ENCODE results near the gene PGBD1. TPM values are rescaled to one million over a fixed set of nuclear protein-coding genes. Genes with fewer than 3 reads are reported as not detected.

The PGBD1 gene
- total and polyA plus RNA-seq, 4 donors: 9.7 to 15.7 (median 12.7) TPM

DNA sequence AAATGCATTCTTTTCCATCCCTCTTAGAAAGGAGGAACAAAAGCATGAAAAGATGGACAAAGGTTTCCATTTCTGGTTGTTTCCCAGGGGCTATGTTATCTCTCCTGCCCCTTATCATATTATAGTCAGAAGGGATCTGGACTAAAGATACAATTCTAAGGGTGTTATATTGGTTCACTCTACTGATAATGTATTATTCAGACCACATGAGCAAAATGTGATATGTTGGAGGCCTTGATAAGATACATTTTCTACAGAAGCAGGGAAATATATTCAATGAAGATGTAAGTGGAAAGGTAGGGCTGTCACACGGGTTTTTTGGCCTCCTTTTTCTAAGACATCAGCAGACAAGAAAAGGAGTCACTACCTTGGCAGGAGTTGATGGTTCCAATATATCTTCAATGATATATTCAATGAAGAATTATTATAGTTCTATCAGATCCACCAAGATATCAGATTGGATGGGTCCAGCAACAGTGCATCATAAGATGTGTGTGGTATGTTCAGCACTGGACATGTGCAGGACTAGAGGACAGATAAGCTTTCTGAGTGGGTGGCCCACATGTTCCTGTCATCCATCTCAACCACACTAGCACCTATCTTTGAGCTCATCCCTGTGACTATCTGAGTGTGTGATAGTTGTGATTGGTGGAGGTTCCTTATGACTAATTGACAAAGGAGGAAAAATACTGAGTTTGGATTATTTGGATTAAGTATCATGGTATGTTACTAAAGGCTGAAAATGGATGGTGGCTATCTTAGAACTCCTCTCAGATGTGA is 62.7 kb downstream of the PGBD1 start:
- no peak overlapping the region for H3K4me3 ChIP-seq (ENCODE audit: low read depth, low read length)
- H3K9me3 ChIP-seq (ENCODE audit: control insufficient read depth, insufficient read depth, low read length): no peaks in the 10 kb centered on the region
- peaks cover 10% of the 10 kb centered on the region for H3K27me3 ChIP-seq (ENCODE audit: control insufficient read depth, insufficient read depth, low read length)
- no peaks in the 10 kb centered on the region for H3K36me3 ChIP-seq (ENCODE audit: control insufficient read depth, insufficient read depth, low read length)
- no peaks in the 10 kb centered on the region for H3K4me1 ChIP-seq (ENCODE audit: control insufficient read depth, insufficient read depth, low read length)
- no peak overlapping the region for H3K27ac ChIP-seq (ENCODE audit: low read depth, low read length)
- no CpG with 5 or more reads among the region's 1 CpG for WGBS (ENCODE audit: insufficient coverage)
- no peak for DNase-seq (ENCODE audit: low read depth in 4 of 6, low spot score in 6 of 6)

DNA sequence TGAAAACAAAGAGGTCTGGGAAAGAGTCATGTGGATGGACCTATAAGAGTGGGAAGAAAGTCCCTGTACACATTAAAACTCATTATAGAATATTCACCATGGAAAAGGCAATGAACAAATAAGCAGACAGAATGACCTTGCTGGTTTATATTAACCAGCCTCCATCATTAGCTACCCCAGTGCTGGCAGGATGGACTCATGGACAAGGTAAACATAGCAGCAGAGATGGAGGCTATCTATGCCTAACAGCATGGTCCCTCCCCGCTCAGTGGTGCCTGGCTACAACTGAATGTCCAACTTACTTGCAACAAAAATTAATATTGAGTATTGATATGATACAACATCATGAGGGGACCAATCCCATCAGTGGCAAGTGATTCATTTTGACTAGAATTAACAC is 63.8 kb downstream of the PGBD1 start:
- Histone ChIP-seq H3K27ac (ENCODE audit: low read depth, low read length) (no peak overlapping the region), H3K27me3 (ENCODE audit: control insufficient read depth, insufficient read depth, low read length) (peaks cover 10% of the 10 kb centered on the region), H3K9me3 (ENCODE audit: control insufficient read depth, insufficient read depth, low read length) (no peaks in the 10 kb centered on the region), H3K4me1 (ENCODE audit: control insufficient read depth, insufficient read depth, low read length) (no peaks in the 10 kb centered on the region), H3K4me3 (ENCODE audit: low read depth, low read length) (no peak overlapping the region), H3K36me3 (ENCODE audit: control insufficient read depth, insufficient read depth, low read length) (no peaks in the 10 kb centered on the region)
- no peak for DNase-seq (ENCODE audit: low read depth in 4 of 6, low spot score in 6 of 6)
- no CpG with 5 or more reads among the region's 1 CpG for WGBS (ENCODE audit: insufficient coverage)

DNA sequence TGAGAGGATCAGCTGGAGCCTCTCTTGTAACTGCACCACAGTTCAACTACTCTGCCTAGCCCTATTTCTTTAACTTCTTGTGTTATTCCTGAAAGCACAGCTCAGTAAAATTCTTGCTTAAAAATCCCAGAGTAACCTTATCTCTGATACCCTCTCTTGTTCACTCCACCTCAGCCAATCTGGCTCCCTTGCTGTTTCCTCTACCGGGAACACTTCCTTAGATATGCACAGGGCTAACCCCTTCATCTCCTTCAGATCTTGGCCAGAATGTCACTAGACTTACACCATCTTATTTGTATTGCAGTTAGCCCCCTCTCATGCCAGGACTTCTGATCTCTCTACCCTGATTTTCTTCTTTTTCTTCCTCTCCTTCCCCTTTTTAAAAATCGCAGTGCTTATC is 65.7 kb downstream of the PGBD1 start:
- Histone ChIP-seq H3K36me3 (ENCODE audit: control insufficient read depth, insufficient read depth, low read length) (no peaks in the 10 kb centered on the region), H3K9me3 (ENCODE audit: control insufficient read depth, insufficient read depth, low read length) (no peaks in the 10 kb centered on the region), H3K27ac (ENCODE audit: low read depth, low read length) (no peak overlapping the region), H3K4me1 (ENCODE audit: control insufficient read depth, insufficient read depth, low read length) (no peaks in the 10 kb centered on the region), H3K27me3 (ENCODE audit: control insufficient read depth, insufficient read depth, low read length) (peaks cover 10% of the 10 kb centered on the region), H3K4me3 (ENCODE audit: low read depth, low read length) (no peak overlapping the region)
- no peak for DNase-seq (ENCODE audit: low read depth in 4 of 6, low spot score in 6 of 6)
- WGBS (ENCODE audit: insufficient coverage): 0% methylated on average over 1 of the region's 2 CpGs

DNA sequence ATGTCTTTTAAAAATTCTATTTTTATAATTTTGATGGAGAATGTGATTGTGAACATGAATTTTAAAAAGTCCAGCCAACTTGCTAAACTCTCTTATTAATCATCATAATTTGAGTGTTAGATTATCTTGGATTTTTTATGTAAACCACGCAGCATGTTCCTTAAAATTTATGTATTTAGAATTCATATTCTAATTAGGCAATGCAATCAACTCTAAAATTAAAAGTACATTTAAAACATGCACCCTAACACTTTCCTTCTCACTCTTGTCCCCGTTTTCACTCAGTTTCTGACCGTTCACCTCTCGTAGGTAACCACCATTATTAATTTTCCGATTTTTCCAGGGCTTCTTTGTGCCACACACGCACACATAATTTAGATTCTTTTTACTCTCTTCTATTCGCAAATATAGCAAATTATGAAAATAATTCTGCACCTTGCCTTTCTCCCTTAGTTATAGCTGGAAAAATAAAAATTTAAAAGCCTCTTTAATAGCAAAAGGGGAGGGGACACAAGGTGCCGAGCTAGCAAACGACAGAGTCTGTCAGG is 68.0 kb downstream of the PGBD1 start:
- Histone ChIP-seq H3K36me3 (ENCODE audit: control insufficient read depth, insufficient read depth, low read length) (peaks cover 4% of the 10 kb centered on the region), H3K4me3 (ENCODE audit: low read depth, low read length) (peak overlapping the region; percentile 82), H3K27me3 (ENCODE audit: control insufficient read depth, insufficient read depth, low read length) (peaks cover 10% of the 10 kb centered on the region), H3K27ac (ENCODE audit: low read depth, low read length) (peak overlapping the region; percentile 79), H3K4me1 (ENCODE audit: control insufficient read depth, insufficient read depth, low read length) (no peaks in the 10 kb centered on the region), H3K9me3 (ENCODE audit: control insufficient read depth, insufficient read depth, low read length) (no peaks in the 10 kb centered on the region)
- WGBS (ENCODE audit: insufficient coverage): 0% methylated on average over 4 of the region's 9 CpGs
- DNase-seq (ENCODE audit: low read depth in 4 of 6, low spot score in 6 of 6): no peak

DNA sequence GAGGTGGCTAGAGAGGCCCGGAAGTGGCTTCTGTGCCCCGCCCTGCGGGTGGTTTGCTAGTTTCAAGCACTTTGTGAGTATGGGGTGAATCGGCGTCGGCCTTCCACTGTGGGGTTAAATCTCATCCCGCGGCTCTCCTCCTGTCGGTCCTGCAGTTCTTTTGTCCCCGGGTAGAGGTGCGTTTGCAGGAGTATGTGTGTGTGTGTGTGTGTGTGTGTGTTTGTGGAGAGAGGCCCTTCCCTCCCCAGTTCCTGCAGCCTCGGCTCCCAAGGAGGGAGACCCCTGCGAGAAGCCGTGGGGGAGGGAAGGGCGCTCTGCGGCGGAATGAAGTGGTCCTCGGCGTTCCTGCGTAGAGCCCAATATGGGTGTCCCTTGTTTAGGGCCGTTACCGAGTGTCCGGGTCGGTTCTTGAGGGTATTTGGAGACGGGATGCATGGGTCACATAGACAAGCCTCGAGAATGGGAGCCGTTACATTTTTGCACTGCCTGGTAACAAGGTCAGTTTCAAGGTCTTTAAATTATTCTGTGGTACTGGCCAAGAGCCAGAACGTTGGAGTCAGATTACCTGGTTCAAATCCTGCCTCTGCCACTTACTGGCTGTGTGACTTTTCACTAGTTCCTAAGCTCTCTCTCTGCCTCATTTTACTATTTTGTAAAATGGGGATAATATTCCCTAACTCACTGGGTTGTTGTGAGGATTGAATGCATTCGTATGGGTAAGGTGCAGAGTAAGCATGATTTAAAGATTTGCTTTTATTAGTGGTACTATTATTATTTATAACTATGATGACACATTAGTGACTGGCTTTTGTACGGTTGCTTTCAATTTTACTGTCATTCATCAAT is 68.7 kb downstream of the PGBD1 start, which contains the start of gene ZKSCAN3:
Gene ZKSCAN3, plus strand, starts transcription at position 56 of the 846 bp plus-strand sequence. CDS start 9,640 bp downstream, outside the sequence.
- no peaks in the 10 kb centered on the region for H3K9me3 ChIP-seq (ENCODE audit: control insufficient read depth, insufficient read depth, low read length)
- peaks cover 3% of the 10 kb centered on the region for H3K4me1 ChIP-seq (ENCODE audit: control insufficient read depth, insufficient read depth, low read length)
- WGBS (ENCODE audit: insufficient coverage): 0% methylated on average over 22 of the region's 30 CpGs
- peak within 1 kb of the TSS; percentile 82 for H3K4me3 ChIP-seq (ENCODE audit: low read depth, low read length)
- peaks cover 4% of the 10 kb centered on the region for H3K36me3 ChIP-seq (ENCODE audit: control insufficient read depth, insufficient read depth, low read length)
- H3K27me3 ChIP-seq (ENCODE audit: control insufficient read depth, insufficient read depth, low read length): peaks cover 9% of the 10 kb centered on the region
- DNase-seq (ENCODE audit: low read depth in 4 of 6, low spot score in 6 of 6): peak; percentile 72 to 97 (median 78)
- peak within 1 kb of the TSS; percentile 79 for H3K27ac ChIP-seq (ENCODE audit: low read depth, low read length)

DNA sequence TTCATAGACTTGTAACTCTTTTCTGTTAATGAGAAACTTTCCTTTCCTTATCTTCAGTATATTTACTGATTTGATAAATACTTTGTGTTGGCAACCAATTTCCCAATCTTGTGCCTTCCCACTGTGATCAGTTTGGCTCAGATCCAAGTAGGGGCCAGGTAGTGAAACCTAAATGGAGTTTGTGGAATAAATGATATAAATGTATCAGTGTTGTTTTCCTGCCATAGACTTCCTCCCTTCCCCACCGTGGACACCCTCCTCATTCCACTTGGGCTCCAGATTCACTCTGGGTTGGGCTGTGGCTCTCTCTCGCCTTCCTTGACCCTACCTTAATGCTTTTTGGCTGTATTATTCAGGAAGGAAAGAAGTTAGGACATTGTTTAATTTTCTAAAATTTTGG is 69.7 kb downstream of the PGBD1 start:
- WGBS (ENCODE audit: insufficient coverage): no CpG with 5 or more reads among the region's 2 CpGs
- Histone ChIP-seq H3K36me3 (ENCODE audit: control insufficient read depth, insufficient read depth, low read length) (peaks cover 4% of the 10 kb centered on the region), H3K4me3 (ENCODE audit: low read depth, low read length) (peak overlapping the region; percentile 2), H3K27ac (ENCODE audit: low read depth, low read length) (no peak overlapping the region), H3K27me3 (ENCODE audit: control insufficient read depth, insufficient read depth, low read length) (peaks cover 5% of the 10 kb centered on the region), H3K4me1 (ENCODE audit: control insufficient read depth, insufficient read depth, low read length) (peaks cover 13% of the 10 kb centered on the region), H3K9me3 (ENCODE audit: control insufficient read depth, insufficient read depth, low read length) (no peaks in the 10 kb centered on the region)
- DNase-seq (ENCODE audit: low read depth in 4 of 6, low spot score in 6 of 6): no peak

DNA sequence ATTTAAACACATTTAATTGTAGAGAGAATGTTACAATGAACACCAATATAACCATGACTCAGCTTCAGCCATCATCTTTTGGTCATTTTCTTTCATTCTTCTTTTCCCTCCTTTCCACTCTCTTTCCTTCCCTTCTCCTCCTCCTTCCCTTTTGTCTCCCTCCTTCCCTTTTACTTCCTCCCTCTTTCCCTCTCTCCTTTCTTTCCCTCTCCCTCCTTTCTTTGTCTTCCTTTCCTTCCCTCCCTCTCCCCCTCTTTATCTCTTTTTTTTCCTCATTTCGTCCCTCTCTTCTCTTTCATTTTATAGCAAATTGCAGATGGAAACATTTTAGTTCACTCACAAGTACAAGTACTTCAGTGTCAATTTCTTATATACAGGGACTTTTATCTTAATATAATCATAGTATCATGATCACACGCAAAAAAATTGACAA is 70.1 kb downstream of the PGBD1 start:
- H3K36me3 ChIP-seq (ENCODE audit: control insufficient read depth, insufficient read depth, low read length): peaks cover 4% of the 10 kb centered on the region
- no CpG with 5 or more reads among the region's 2 CpGs for WGBS (ENCODE audit: insufficient coverage)
- no peaks in the 10 kb centered on the region for H3K9me3 ChIP-seq (ENCODE audit: control insufficient read depth, insufficient read depth, low read length)
- H3K27me3 ChIP-seq (ENCODE audit: control insufficient read depth, insufficient read depth, low read length): peaks cover 2% of the 10 kb centered on the region
- H3K4me1 ChIP-seq (ENCODE audit: control insufficient read depth, insufficient read depth, low read length): peaks cover 17% of the 10 kb centered on the region
- no peak for DNase-seq (ENCODE audit: low read depth in 4 of 6, low spot score in 6 of 6)
- no peak overlapping the region for H3K4me3 ChIP-seq (ENCODE audit: low read depth, low read length)
- no peak overlapping the region for H3K27ac ChIP-seq (ENCODE audit: low read depth, low read length)

Small RNA genes within 50 kb of the gene (small RNA-seq; reads per million reads assigned to genes)
- gene AL021997.1 (ENCODE audit: low replicate concordance) (not detected), gene AL021997.2 (ENCODE audit: low replicate concordance) (not detected)

Other genes starting within 250 kb of the PGBD1 start
- 1 to 10 TPM in 1 of 2 donors, under 1 TPM in 1; 0.99 to 1.7 TPM for gene ZNF165, start 201.0 kb upstream of the PGBD1 start, total RNA-seq
- 1 to 10 TPM; 1.6 to 1.9 TPM for gene ZNF165, start 201.0 kb upstream of the PGBD1 start, polyA plus RNA-seq (ENCODE audit: insufficient read length in 2 of 2)
- 1 to 10 TPM; 4.9 to 9.5 TPM for gene ZSCAN16, start 157.0 kb upstream of the PGBD1 start, total RNA-seq
- gene ZSCAN16, start 157.0 kb upstream of the PGBD1 start, polyA plus RNA-seq (ENCODE audit: insufficient read length in 2 of 2): 1 to 10 TPM; 7.6 to 8.6 TPM
- gene ZKSCAN8, start 139.7 kb upstream of the PGBD1 start, total RNA-seq: 10 to 100 TPM; 25.7 to 36.3 TPM
- gene ZKSCAN8, start 139.7 kb upstream of the PGBD1 start, polyA plus RNA-seq (ENCODE audit: insufficient read length in 2 of 2): 10 to 100 TPM; 22.0 to 28.2 TPM
- gene ZSCAN9, start 56.3 kb upstream of the PGBD1 start, total RNA-seq: 10 to 100 TPM; 16.6 to 26.0 TPM
- gene ZSCAN9, start 56.3 kb upstream of the PGBD1 start, polyA plus RNA-seq (ENCODE audit: insufficient read length in 2 of 2): 10 to 100 TPM; 21.9 to 28.7 TPM
- gene ZKSCAN4, start 29.3 kb upstream of the PGBD1 start, total RNA-seq: 10 to 100 TPM in 1 of 2 donors, 1 to 10 TPM in 1; 8.0 to 10.2 TPM
- gene ZKSCAN4, start 29.3 kb upstream of the PGBD1 start, polyA plus RNA-seq (ENCODE audit: insufficient read length in 2 of 2): 1 to 10 TPM; 7.7 TPM
- gene NKAPL, start 22.3 kb upstream of the PGBD1 start, total RNA-seq: 1 to 10 TPM; 1.8 to 3.3 TPM
- gene NKAPL, start 22.3 kb upstream of the PGBD1 start, polyA plus RNA-seq (ENCODE audit: insufficient read length in 2 of 2): 1 to 10 TPM; 2.1 to 3.3 TPM
- gene ZSCAN26, start 14.4 kb upstream of the PGBD1 start, total RNA-seq: 10 to 100 TPM; 27.2 to 39.8 TPM
- 10 to 100 TPM; 32.0 to 34.5 TPM for gene ZSCAN26, start 14.4 kb upstream of the PGBD1 start, polyA plus RNA-seq (ENCODE audit: insufficient read length in 2 of 2)
- 10 to 100 TPM; 17.4 to 19.9 TPM for gene ZSCAN31, start 54.6 kb downstream of the PGBD1 start, total RNA-seq
- gene ZSCAN31, start 54.6 kb downstream of the PGBD1 start, polyA plus RNA-seq (ENCODE audit: insufficient read length in 2 of 2): 10 to 100 TPM in 1 of 2 donors, 1 to 10 TPM in 1; 8.3 to 12.6 TPM
- 10 to 100 TPM in 1 of 2 donors, 1 to 10 TPM in 1; 9.1 to 10.7 TPM for gene ZKSCAN3, start 68.4 kb downstream of the PGBD1 start, total RNA-seq
- gene ZKSCAN3, start 68.4 kb downstream of the PGBD1 start, polyA plus RNA-seq (ENCODE audit: insufficient read length in 2 of 2): 1 to 10 TPM; 6.4 to 8.4 TPM
- gene ZSCAN12, start 118.2 kb downstream of the PGBD1 start, total RNA-seq: 10 to 100 TPM; 11.8 to 12.9 TPM
- gene ZSCAN12, start 118.2 kb downstream of the PGBD1 start, polyA plus RNA-seq (ENCODE audit: insufficient read length in 2 of 2): 1 to 10 TPM; 7.5 to 8.5 TPM
- 1 to 10 TPM; 9.1 to 9.9 TPM for gene ZSCAN23, start 161.9 kb downstream of the PGBD1 start, total RNA-seq
- 1 to 10 TPM; 5.5 to 7.2 TPM for gene ZSCAN23, start 161.9 kb downstream of the PGBD1 start, polyA plus RNA-seq (ENCODE audit: insufficient read length in 2 of 2)
- gene GPX6, start 234.2 kb downstream of the PGBD1 start, total RNA-seq: not detected
- not detected for gene GPX6, start 234.2 kb downstream of the PGBD1 start, polyA plus RNA-seq (ENCODE audit: insufficient read length in 2 of 2)
- not detected for gene GPX5, start 244.3 kb downstream of the PGBD1 start, total RNA-seq
- gene GPX5, start 244.3 kb downstream of the PGBD1 start, polyA plus RNA-seq (ENCODE audit: insufficient read length in 2 of 2): not detected

Measured in spinal cord (tissue), 10 donors.